Neuronal stem cell (in vitro differentiated cells): Measurements from ENCODE around the gene TMIE.
"Not testable (repeated sequence)": the region's sequence is repeated elsewhere in the genome, so short reads cannot be mapped to it uniquely, and the experiment has no call there.

Experiments
- DNase-seq: peaks from one replicate; pipeline ENCODE4 v3.0.0-alpha.2; 2013; ENCODE audit warnings: low spot score
- H2AFZ ChIP-seq: one replicate; pipeline ENCODE4 v1.6.1; 2013; ENCODE audit warnings: mild to moderate bottlenecking, low read length, inconsistent platforms
- H2AK5ac ChIP-seq: 2 replicates; pipeline ENCODE4 v1.6.1; 2013; ENCODE audit warnings: low read depth, mild to moderate bottlenecking, inconsistent platforms, low read length, moderate library complexity, mixed read lengths
- H2BK120ac ChIP-seq: 2 replicates; pipeline ENCODE4 v1.6.1; 2013; ENCODE audit warnings: low read depth, mild to moderate bottlenecking, inconsistent platforms, low read length, moderate library complexity, mixed read lengths
- H2BK12ac ChIP-seq: one replicate; pipeline ENCODE4 v1.6.1; 2013; ENCODE audit warnings: low read length, inconsistent platforms
- H2BK15ac ChIP-seq: 2 replicates; pipeline ENCODE4 v1.6.1; 2013; ENCODE audit warnings: mild to moderate bottlenecking, low read length, inconsistent platforms, mixed read lengths
- H2BK5ac ChIP-seq: one replicate; pipeline ENCODE4 v1.6.1; 2013; ENCODE audit warnings: inconsistent platforms, mild to moderate bottlenecking, low read length, moderate library complexity
- H3K14ac ChIP-seq: one replicate; pipeline ENCODE4 v1.6.1; 2013; ENCODE audit warnings: low read length, inconsistent platforms
- H3K18ac ChIP-seq: 2 replicates; pipeline ENCODE4 v1.6.1; 2013; ENCODE audit warnings: low read length, inconsistent platforms
- H3K23ac ChIP-seq: 2 replicates; pipeline ENCODE4 v1.6.1; 2013; ENCODE audit warnings: low read depth, mild to moderate bottlenecking, mixed read lengths, low read length, inconsistent platforms; ENCODE audit not compliant: poor library complexity
- H3K27ac ChIP-seq: replicated peaks from 3 replicates; pipeline ENCODE4 v1.5.1; 2013; ENCODE audit warnings: low read length, inconsistent platforms
- H3K27me3 ChIP-seq, 3 experiments: 2 replicates each; pipeline ENCODE4 v1.6.1; 2013; ENCODE audit warnings: low read length in 3 of 3, mild to moderate bottlenecking in 2 of 3, inconsistent platforms in 1 of 3, low read depth in 1 of 3, mixed read lengths in 1 of 3, moderate library complexity in 1 of 3; ENCODE audit not compliant: control insufficient read depth in 3 of 3, insufficient read depth in 3 of 3
- H3K36me3 ChIP-seq, 2 donors: replicated peaks in 1 of 2; 2 replicates each; pipeline ENCODE4 v1.6.1; 2013; ENCODE audit warnings: low read length in 2 of 2; ENCODE audit not compliant: control insufficient read depth in 2 of 2, insufficient read depth in 2 of 2
- H3K4ac ChIP-seq: 2 replicates; pipeline ENCODE4 v1.6.1; 2013; ENCODE audit warnings: inconsistent platforms, mild to moderate bottlenecking, low read length, moderate library complexity
- H3K4me1 ChIP-seq, 2 donors: 1 replicate in 1 of 2; 2 replicates in 1 of 2; pipeline ENCODE4 v1.6.1; 2013; ENCODE audit warnings: low read length in 2 of 2, low read depth in 1 of 2; ENCODE audit not compliant: control insufficient read depth in 2 of 2, insufficient read depth in 1 of 2
- H3K4me2 ChIP-seq: one replicate; pipeline ENCODE4 v1.6.1; 2013; ENCODE audit warnings: mild to moderate bottlenecking, low read length, inconsistent platforms; ENCODE audit not compliant: insufficient read depth, poor library complexity, severe bottlenecking
- H3K4me3 ChIP-seq, 2 donors: 2 replicates each; pipeline ENCODE4 v1.5.1; 2013; ENCODE audit warnings: low read length in 2 of 2, mild to moderate bottlenecking in 2 of 2, inconsistent platforms in 1 of 2, moderate library complexity in 1 of 2
- H3K79me1 ChIP-seq: one replicate; pipeline ENCODE4 v1.6.1; 2013; ENCODE audit warnings: low read depth, mild to moderate bottlenecking, inconsistent platforms, low read length, moderate library complexity
- H3K9ac ChIP-seq: one replicate; pipeline ENCODE4 v1.6.1; 2013; ENCODE audit warnings: mild to moderate bottlenecking, low read depth, low read length, inconsistent platforms; ENCODE audit not compliant: poor library complexity
- H3K9me3 ChIP-seq, 2 donors: replicated peaks in 1 of 2; 2 replicates each; pipeline versions ENCODE3 to v1.6.1; 2013; ENCODE audit warnings: low read length in 2 of 2, mild to moderate bottlenecking in 2 of 2, inconsistent platforms in 1 of 2, low read depth in 1 of 2, mixed read lengths in 1 of 2, moderate library complexity in 1 of 2; ENCODE audit not compliant: control insufficient read depth in 2 of 2, insufficient read depth in 1 of 2
- H4K8ac ChIP-seq: one replicate; pipeline ENCODE4 v1.6.1; 2013; ENCODE audit warnings: low read depth, mild to moderate bottlenecking, inconsistent platforms, low read length, moderate library complexity
- H4K91ac ChIP-seq: one replicate; pipeline ENCODE4 v1.6.1; 2013; ENCODE audit warnings: low read length, low read depth, mild to moderate bottlenecking, inconsistent platforms; ENCODE audit not compliant: poor library complexity
- WGBS, 2 donors: extraction: QIAGEN DNeasy Blood & Tissue Kit; methylation state at CpG; one replicate each; pipeline ENCODE4 v1.1.7; 2013; ENCODE audit warnings: missing lambda C conversion rate in 2 of 2, mixed read lengths in 1 of 2; ENCODE audit not compliant: insufficient read length in 2 of 2, insufficient replicate concordance in 1 of 2; ENCODE audit errors: extremely low coverage in 2 of 2; 5-methylcytosine and 5-hydroxymethylcytosine counted together

The TMIE gene

GRCh38 chr3:46700772-46701171 is 420 bp upstream of the TMIE start:
- Histone ChIP-seq H3K27me3 (peaks cover 0 to 38% (median 6%) of the 10 kb centered on the region in 3 experiments), H4K91ac (no peak overlapping the region), H3K4me3 (no peak overlapping the region), H2BK12ac (no peak overlapping the region), H2BK15ac (no peak overlapping the region), H3K18ac (peak overlapping the region; percentile 1), H2BK5ac (no peak overlapping the region), H3K9me3 (no peaks in the 10 kb centered on the region), H3K9ac (no peak overlapping the region), H3K4me2 (no peak overlapping the region), H2BK120ac (no peak overlapping the region), H2AK5ac (no peak overlapping the region), H3K36me3 (no peaks in the 10 kb centered on the region), H3K23ac (no peak overlapping the region), H3K4ac (no peak overlapping the region), H3K79me1 (no peaks in the 10 kb centered on the region), H3K27ac (no peak overlapping the region), H3K4me1 (peaks cover 2 to 4% of the 10 kb centered on the region in 2 donors), H2AFZ (no peak overlapping the region), H3K14ac (no peak overlapping the region), H4K8ac (no peak overlapping the region)
- no CpG with 5 or more reads among the region's 4 CpGs for WGBS, 2 donors
- no peak for DNase-seq

- H2BK120ac ChIP-seq, result no peak overlapping the region
- WGBS, 2 donors, result no CpG with 5 or more reads among the region's 4 CpGs
- no peak overlapping the region for H3K14ac ChIP-seq
Measured at GRCh38 chr3:46702246-46703012, 1.2 kb downstream of the TMIE start.

GRCh38 chr3:46703013-46703520 is 1.9 kb downstream of the TMIE start:
- Histone ChIP-seq H2BK5ac (no peak overlapping the region), H3K9me3 (no peaks in the 10 kb centered on the region), H2AK5ac (no peak overlapping the region), H4K91ac (no peak overlapping the region), H3K36me3 (no peaks in the 10 kb centered on the region), H3K79me1 (no peaks in the 10 kb centered on the region), H3K14ac (no peak overlapping the region), H2BK15ac (peak overlapping the region; percentile 22), H3K4me2 (no peak overlapping the region), H2AFZ (no peak overlapping the region), H3K27me3 (peaks cover 0 to 40% (median 6%) of the 10 kb centered on the region in 3 experiments), H3K9ac (no peak overlapping the region), H3K18ac (no peak overlapping the region), H3K27ac (no peak overlapping the region), H2BK120ac (no peak overlapping the region), H3K23ac (no peak overlapping the region), H2BK12ac (no peak overlapping the region), H3K4me3 (no peak overlapping the region), H3K4ac (no peak overlapping the region), H3K4me1 (peaks cover 2 to 12% of the 10 kb centered on the region in 2 donors), H4K8ac (no peak overlapping the region)
- WGBS, 2 donors, result no CpG with 5 or more reads among the region's 4 CpGs
- DNase-seq, result no peak

More at GRCh38 chr3:46702246-46703012, 1.2 kb downstream of the TMIE start:
- no peak overlapping the region for H2AFZ ChIP-seq
- no peaks in the 10 kb centered on the region for H3K36me3 ChIP-seq
- H3K4me1 ChIP-seq, result peaks cover 2 to 12% of the 10 kb centered on the region in 2 donors
- H2AK5ac ChIP-seq, result peak overlapping the region; percentile 66
- H3K79me1 ChIP-seq, result no peaks in the 10 kb centered on the region
- peak overlapping the region; percentile 80 for H2BK15ac ChIP-seq
- no peak for DNase-seq
- no peak overlapping the region for H3K18ac ChIP-seq
- no peak overlapping the region for H2BK5ac ChIP-seq
- H2BK12ac ChIP-seq, result no peak overlapping the region
- no peak overlapping the region for H3K23ac ChIP-seq
- H3K27ac ChIP-seq, result no peak overlapping the region
- no peak overlapping the region for H4K91ac ChIP-seq
- H3K4me2 ChIP-seq, result no peak overlapping the region
- no peaks in the 10 kb centered on the region for H3K9me3 ChIP-seq
- no peak overlapping the region for H4K8ac ChIP-seq
- no peak overlapping the region for H3K4me3 ChIP-seq
- no peak overlapping the region for H3K4ac ChIP-seq
- H3K27me3 ChIP-seq, result peaks cover 0 to 40% (median 6%) of the 10 kb centered on the region in 3 experiments
- no peak overlapping the region for H3K9ac ChIP-seq

- H3K9ac ChIP-seq, H3K4me2 ChIP-seq, DNase-seq, H2BK15ac ChIP-seq, H2AFZ ChIP-seq, H2BK12ac ChIP-seq, H3K23ac ChIP-seq, H2AK5ac ChIP-seq, H2BK5ac ChIP-seq, H3K9me3 ChIP-seq, H4K8ac ChIP-seq, H3K18ac ChIP-seq, H3K36me3 ChIP-seq, H2BK120ac ChIP-seq, H3K4ac ChIP-seq, H4K91ac ChIP-seq, H3K4me3 ChIP-seq, H3K79me1 ChIP-seq, H3K27ac ChIP-seq: not testable (repeated sequence)
- Histone ChIP-seq H3K14ac (peak overlapping the region; percentile 49), H3K27me3 (peaks cover 0 to 40% (median 6%) of the 10 kb centered on the region in 3 experiments), H3K4me1 (peaks cover 2 to 12% of the 10 kb centered on the region in 2 donors)
- no CpG with 5 or more reads among the region's 7 CpGs for WGBS, 2 donors
Measured at GRCh38 chr3:46704346-46704745, 3.2 kb downstream of the TMIE start.
